ENCODE measurements around the gene FAN1. TPM values are rescaled to one million over a fixed set of nuclear protein-coding genes. Genes with fewer than 3 reads are reported as not detected.

The FAN1 gene
- polyA plus RNA-seq, 3 donors, result 0.38 to 7.9 (median 0.95) TPM

GRCh38 chr15:30913761-30914160 is 10.0 kb downstream of the FAN1 start:
- H3K36me3 ChIP-seq (replicated peaks in 1 of 2; ENCODE audit: control insufficient read depth in 1 of 2, insufficient read depth in 2 of 2, low read length in 2 of 2), result peaks cover 20 to 83% of the 10 kb centered on the region in 2 donors
- no peaks in the 10 kb centered on the region for H3K9me3 ChIP-seq (replicated peaks in 1 of 2; ENCODE audit: control insufficient read depth in 1 of 2, insufficient read depth in 1 of 2, low read length in 2 of 2)

DNA sequence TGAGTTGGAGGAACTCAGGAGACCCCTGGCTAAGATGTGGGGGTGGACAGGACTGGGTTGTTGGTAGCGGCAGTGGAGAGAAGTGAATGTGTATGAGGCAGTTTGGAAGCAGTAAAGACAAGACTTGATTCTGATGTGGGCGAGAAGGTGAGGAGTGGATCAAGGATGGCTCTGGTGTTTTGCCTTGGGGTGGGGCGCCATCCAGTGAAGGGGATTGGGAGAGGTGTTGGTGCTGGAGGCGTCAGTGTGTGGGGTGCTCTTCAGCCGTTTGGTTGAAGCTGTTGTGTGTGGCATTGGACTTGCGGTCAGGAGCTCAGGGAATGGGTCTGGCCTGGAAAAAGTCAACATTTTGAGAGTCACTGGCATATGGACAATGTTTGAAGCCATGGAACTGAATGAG is 13.3 kb downstream of the FAN1 start:
- H3K9ac ChIP-seq (ENCODE audit: insufficient read depth, low read length, poor library complexity, severe bottlenecking), result no peak overlapping the region
- 90% methylated on average over 6 of the region's 6 CpGs for WGBS (ENCODE audit: insufficient coverage)
- H2AFZ ChIP-seq (ENCODE audit: insufficient read depth, low read depth, low read length, poor library complexity, severe bottlenecking), result no peak overlapping the region
- no peaks in the 10 kb centered on the region for H3K27me3 ChIP-seq (ENCODE audit: control insufficient read depth in 2 of 2, insufficient read depth in 2 of 2, low read length in 2 of 2)
- intact Hi-C loops (cut with micrococcal nuclease), result no loop called here
- H3K4me3 Mint-ChIP-seq, result no peak overlapping the region
- no peak for DNase-seq
- H3K27ac ChIP-seq (ENCODE audit: low read depth in 1 of 2, low read length in 2 of 2), result no peak overlapping the region
- H3K27me3 Mint-ChIP-seq (ENCODE audit: low read depth in 3 of 3), result peaks cover 0 to 1% (median 0%) of the 10 kb centered on the region in 3 donors
- peak overlapping the region in 1 of 7 donors; percentile 6 for H3K27ac Mint-ChIP-seq
- H3K36me3 Mint-ChIP-seq, result peaks cover 60 to 77% of the 10 kb centered on the region in 2 donors
- no peak overlapping the region for H3K4me2 ChIP-seq (replicated peaks; ENCODE audit: extremely low read depth, low read length, poor library complexity, severe bottlenecking)
- no peak for TF ChIP-seq CTCF (IDR thresholded peaks at IDR 0.05)
- no peak overlapping the region for H3K4me3 ChIP-seq (replicated peaks in 1 of 3; ENCODE audit: low read depth in 2 of 3, low read length in 3 of 3)
- H3K4me1 ChIP-seq (ENCODE audit: control insufficient read depth in 1 of 2, insufficient read depth in 2 of 2, low read length in 2 of 2), result no peaks in the 10 kb centered on the region
- H3K36me3 ChIP-seq (replicated peaks in 1 of 2; ENCODE audit: control insufficient read depth in 1 of 2, insufficient read depth in 2 of 2, low read length in 2 of 2), result peaks cover 24 to 82% of the 10 kb centered on the region in 2 donors
- H3K4me1 Mint-ChIP-seq, result no peaks in the 10 kb centered on the region
- H3K9me3 Mint-ChIP-seq, result no peaks in the 10 kb centered on the region
- no peaks in the 10 kb centered on the region for H4K20me1 ChIP-seq (ENCODE audit: insufficient read depth, low read length)
- H3K79me2 ChIP-seq (ENCODE audit: insufficient read depth, low read length), result no peaks in the 10 kb centered on the region
- no peaks in the 10 kb centered on the region for H3K9me3 ChIP-seq (replicated peaks in 1 of 2; ENCODE audit: control insufficient read depth in 1 of 2, insufficient read depth in 1 of 2, low read length in 2 of 2)

More at GRCh38 chr15:30913761-30914160, 10.0 kb downstream of the FAN1 start:
- no peak overlapping the region for H3K27ac ChIP-seq (ENCODE audit: low read depth in 1 of 2, low read length in 2 of 2)
- Mint-ChIP-seq H3K9me3 (no peaks in the 10 kb centered on the region), H3K27me3 (ENCODE audit: low read depth in 3 of 3) (peaks cover 0 to 1% (median 0%) of the 10 kb centered on the region in 3 donors), H3K36me3 (peaks cover 54 to 67% of the 10 kb centered on the region in 2 donors), H3K4me1 (no peaks in the 10 kb centered on the region), H3K4me3 (no peak overlapping the region), H3K27ac (peak overlapping the region in 1 of 7 donors; percentile 59)
- 100% methylated on average over 5 of the region's 9 CpGs for WGBS (ENCODE audit: insufficient coverage)
- H4K20me1 ChIP-seq (ENCODE audit: insufficient read depth, low read length), result no peaks in the 10 kb centered on the region
- no peaks in the 10 kb centered on the region for H3K4me1 ChIP-seq (ENCODE audit: control insufficient read depth in 1 of 2, insufficient read depth in 2 of 2, low read length in 2 of 2)
- H3K79me2 ChIP-seq (ENCODE audit: insufficient read depth, low read length), result no peaks in the 10 kb centered on the region
- no peaks in the 10 kb centered on the region for H3K27me3 ChIP-seq (ENCODE audit: control insufficient read depth in 2 of 2, insufficient read depth in 2 of 2, low read length in 2 of 2)
- no peak overlapping the region for H3K9ac ChIP-seq (ENCODE audit: insufficient read depth, low read length, poor library complexity, severe bottlenecking)
- TF ChIP-seq CTCF (IDR thresholded peaks at IDR 0.05), result no peak
- no peak for DNase-seq
- H2AFZ ChIP-seq (ENCODE audit: insufficient read depth, low read depth, low read length, poor library complexity, severe bottlenecking), result no peak overlapping the region
- intact Hi-C loops (cut with micrococcal nuclease), result no loop called here
- H3K4me2 ChIP-seq (replicated peaks; ENCODE audit: extremely low read depth, low read length, poor library complexity, severe bottlenecking), result no peak overlapping the region
- no peak overlapping the region for H3K4me3 ChIP-seq (replicated peaks in 1 of 3; ENCODE audit: low read depth in 2 of 3, low read length in 3 of 3)

Measured in CD14-positive monocyte (primary cell).